GM18858 (cell line): ENCODE measurements around the gene KDM3B.
"Not testable (repeated sequence)": the region's sequence is repeated elsewhere in the genome, so short reads cannot be mapped to it uniquely, and the experiment has no call there.

ENCODE experiments used
- ATAC-seq: cut with Tn5 transposase; IDR thresholded peaks from one replicate; pipeline ENCODE4 v1.9.1; 2021; ENCODE audit not compliant: unreplicated experiment

The KDM3B gene, protein sequence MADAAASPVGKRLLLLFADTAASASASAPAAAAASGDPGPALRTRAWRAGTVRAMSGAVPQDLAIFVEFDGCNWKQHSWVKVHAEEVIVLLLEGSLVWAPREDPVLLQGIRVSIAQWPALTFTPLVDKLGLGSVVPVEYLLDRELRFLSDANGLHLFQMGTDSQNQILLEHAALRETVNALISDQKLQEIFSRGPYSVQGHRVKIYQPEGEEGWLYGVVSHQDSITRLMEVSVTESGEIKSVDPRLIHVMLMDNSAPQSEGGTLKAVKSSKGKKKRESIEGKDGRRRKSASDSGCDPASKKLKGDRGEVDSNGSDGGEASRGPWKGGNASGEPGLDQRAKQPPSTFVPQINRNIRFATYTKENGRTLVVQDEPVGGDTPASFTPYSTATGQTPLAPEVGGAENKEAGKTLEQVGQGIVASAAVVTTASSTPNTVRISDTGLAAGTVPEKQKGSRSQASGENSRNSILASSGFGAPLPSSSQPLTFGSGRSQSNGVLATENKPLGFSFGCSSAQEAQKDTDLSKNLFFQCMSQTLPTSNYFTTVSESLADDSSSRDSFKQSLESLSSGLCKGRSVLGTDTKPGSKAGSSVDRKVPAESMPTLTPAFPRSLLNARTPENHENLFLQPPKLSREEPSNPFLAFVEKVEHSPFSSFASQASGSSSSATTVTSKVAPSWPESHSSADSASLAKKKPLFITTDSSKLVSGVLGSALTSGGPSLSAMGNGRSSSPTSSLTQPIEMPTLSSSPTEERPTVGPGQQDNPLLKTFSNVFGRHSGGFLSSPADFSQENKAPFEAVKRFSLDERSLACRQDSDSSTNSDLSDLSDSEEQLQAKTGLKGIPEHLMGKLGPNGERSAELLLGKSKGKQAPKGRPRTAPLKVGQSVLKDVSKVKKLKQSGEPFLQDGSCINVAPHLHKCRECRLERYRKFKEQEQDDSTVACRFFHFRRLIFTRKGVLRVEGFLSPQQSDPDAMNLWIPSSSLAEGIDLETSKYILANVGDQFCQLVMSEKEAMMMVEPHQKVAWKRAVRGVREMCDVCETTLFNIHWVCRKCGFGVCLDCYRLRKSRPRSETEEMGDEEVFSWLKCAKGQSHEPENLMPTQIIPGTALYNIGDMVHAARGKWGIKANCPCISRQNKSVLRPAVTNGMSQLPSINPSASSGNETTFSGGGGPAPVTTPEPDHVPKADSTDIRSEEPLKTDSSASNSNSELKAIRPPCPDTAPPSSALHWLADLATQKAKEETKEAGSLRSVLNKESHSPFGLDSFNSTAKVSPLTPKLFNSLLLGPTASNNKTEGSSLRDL (N-terminal part only)

DNA sequence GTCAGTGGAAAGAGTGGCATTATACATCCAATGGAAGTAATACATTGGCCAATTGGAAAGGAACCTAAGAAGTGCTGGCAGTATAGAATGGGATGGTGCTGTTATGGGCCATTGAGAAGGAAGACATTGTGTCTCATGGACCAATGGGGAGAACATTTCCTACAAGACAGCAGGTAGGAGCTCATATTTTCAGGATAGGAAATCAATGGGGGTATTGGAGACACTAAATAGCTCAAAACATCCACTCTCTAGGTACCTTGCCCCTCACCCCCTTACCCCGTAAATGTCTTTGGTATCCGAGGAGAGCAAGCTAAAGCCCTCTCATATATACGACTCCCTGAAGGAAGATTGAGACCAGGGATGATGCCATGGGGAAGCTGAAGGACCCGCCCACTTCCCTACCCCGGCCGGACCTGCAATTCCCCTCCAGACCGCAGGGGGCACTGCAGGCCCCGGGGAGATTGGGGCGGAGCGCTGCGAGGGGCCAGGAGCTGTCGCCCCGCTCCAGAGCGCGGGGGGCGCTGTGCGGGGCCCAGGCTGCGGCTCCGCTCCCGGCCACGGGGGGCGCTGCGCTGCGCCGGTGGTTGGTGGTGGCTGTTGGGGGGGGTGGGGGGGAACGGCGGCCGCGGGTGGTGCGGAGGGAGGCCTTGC is at the start of gene KDM3B:
KDM3B (plus strand) TSS at position 615 of the 651 bp plus-strand sequence. CDS start 111 bp downstream, outside the sequence.
- ATAC-seq = no peak

DNA sequence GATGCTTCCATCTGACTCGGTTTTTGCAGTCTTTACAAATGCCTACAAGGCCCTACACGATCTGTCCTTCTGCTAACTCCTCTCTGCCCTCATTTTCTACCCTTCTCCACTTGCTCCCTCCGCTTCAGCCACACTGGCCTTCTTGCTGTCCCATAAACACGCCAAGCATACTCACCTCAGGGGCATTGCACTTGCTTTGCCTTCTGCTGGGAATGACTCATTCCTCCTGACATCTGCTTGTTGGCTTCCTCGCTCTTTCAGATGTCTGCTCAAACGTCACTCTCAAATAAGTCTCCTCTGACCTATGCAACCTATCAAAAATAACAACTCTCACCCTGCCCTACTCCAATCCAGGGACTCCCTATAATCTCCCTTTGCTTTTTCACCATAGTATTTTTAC is 49.1 kb upstream of the KDM3B start:
- no peak for ATAC-seq

GRCh38 chr5:138305797-138306196 is 46.7 kb upstream of the KDM3B start:
- ATAC-seq = no peak

- no peak for ATAC-seq
Measured at GRCh38 chr5:138315751-138316278, 36.7 kb upstream of the KDM3B start.

DNA sequence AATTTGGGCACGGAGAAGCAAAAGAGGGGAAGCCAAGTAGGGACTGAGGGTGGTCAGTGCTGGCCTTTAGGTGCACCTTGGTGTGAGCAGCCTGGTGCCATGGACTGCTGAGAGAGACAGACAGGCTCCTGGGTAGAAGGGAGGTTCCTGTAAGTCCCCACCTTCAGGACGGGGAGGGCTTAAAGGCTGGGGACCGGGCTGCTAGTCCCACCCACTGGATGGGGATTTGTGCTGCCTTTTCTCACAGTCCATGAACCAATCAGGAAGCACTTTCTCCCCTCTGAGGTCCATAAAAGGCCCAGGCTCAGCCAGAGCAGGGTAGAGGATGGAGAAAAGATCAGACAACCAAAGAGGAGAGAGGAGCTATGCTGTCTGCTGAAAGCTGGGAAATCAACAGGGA is 36.1 kb upstream of the KDM3B start:
- ATAC-seq = no peak

- not testable (repeated sequence) for ATAC-seq
Measured at GRCh38 chr5:138318211-138318610, 34.3 kb upstream of the KDM3B start.

DNA sequence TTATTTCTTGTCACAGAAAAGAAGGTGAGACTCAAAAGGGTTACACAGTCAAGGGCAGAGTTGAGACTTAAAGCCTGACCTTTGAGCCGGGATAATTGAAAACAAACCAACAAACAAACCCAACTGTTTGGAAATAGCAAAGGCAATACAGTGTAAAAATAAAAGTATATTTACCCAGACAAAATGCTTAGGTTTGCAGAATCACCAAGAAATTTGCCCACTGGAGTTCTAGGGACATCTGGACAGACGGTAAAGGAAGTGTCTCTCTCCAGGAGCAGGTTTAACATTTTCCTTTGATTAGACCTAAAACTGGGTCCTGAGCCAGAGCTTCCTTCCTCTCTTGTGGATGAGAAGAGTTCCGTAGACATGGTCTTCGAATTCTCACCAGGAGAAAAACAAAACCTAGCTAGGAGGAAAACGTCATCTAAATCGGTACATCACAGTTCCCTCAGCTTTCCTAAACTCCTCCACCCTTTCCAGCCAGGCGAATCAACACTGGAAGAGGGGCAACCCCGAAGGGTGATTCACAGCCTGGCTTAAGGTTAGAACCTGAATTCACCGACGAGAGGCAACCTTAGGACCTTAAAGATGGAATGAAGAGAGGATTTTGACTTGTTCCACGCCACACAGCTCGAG is 21.6 kb upstream of the KDM3B start:
- no peak for ATAC-seq

DNA sequence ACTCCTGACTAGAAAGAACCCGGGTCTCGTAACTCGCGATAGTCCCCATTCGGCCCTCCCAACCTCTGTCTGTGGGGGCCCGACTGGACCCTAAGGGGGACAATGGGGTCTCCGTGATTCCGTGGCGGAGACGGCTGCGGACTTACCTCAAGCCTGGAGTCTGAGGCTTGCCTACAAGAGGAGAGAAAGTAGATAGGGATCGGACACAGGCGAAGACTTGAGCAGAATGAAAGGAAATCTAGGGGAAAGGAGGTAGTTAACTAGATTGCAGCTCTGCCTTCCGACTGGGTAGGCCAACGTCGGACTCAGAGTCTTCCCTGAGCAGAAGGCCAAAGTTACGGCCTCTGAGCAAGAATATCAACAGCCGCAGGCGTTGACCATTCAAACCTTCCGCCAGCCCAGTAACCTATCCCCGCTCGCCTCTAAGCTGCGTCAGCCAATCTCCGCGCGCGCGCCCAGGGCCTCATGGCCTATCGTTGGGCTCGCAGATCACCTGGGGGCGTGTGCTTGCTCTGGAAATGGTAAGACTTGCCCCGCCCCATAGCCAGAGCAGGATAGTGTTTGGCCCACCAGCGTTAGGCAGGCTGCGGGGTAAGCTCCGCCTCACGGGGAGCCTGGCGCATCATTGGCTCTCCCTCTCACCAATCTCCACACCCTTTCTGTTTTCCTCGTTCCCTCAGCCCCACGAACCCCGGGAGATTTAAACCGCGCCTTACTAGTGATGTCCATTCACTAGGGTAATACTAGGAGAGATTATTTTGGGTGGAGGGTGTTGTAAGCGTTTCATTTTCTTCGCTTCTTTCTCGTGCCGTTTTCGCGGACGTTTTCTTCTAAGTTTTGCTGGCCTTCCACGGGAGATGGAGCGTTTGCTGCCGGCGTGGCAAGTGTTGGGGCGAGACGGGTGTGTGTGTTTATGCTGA is 20.8 kb upstream of the KDM3B start, which contains the start of gene CDC25C:
CDC25C (minus strand) TSS at position 356 of the 920 bp plus-strand sequence. CDS start 624 bp downstream, outside the sequence.
- peak; percentile 96 for ATAC-seq

- no peak for ATAC-seq
Measured at GRCh38 chr5:138334867-138335447, 17.5 kb upstream of the KDM3B start.

DNA sequence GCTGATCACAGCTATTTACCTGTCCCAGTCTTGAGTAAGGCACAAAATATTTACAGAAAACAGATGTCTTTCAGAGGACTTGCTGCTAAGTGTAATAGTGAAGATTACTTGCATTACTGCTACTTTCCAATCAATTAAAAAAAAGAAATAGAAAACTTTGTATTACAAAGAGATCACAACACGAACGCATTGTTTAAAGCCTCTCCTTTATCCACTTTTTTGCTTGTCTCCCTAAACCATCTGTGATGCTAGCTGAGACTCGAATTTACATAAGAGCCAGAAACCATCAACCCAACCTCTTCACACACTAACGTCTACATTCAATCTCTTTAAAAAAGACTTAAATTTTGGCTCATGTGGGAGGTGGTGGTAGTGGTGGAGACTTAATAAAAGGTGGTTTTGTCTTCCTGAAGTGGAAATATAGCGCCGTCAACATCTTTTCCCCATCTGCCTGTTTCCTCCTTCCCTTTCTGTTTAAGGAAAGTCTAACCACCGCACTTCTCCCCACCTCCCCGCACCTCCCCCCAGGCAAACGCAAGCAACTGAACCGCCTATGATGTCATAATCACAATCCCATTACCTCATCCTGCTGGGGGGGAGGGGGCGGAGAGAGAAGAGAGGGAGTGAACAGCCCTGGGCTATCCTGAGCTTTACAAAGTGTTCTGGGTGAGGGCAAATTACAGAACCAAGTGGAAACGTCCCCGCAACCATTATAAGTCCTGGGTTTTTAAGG is 15.4 kb upstream of the KDM3B start:
- ATAC-seq = peak; percentile 12

GRCh38 chr5:138337685-138338410 is 14.6 kb upstream of the KDM3B start, which contains the start of gene FAM53C:
Gene FAM53C (plus strand): TSS chr5:138338266. CDS start chr5:138341336, 3,070 bp downstream.
- peak; percentile 78 for ATAC-seq

GRCh38 chr5:138338411-138339090 is 13.9 kb upstream of the KDM3B start:
- no peak for ATAC-seq

DNA sequence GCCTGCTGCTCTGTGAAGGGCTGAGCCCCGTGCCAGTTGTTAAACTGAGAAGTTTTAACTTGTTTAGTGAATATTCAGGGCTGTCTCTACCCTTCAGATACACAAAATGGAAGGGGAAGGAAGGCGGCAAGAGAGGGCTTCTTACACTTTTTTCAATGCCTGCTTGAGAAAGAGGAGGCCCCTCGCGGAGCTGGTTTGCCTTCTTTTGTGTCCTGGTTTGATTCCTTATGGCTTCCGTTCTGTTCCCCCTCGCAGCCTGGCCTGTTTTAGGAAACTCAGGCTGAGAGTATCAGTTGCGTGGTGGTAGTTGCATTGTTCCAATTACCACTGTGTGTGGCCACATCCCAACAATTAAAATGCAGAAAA is 13.4 kb upstream of the KDM3B start:
- ATAC-seq = no peak

GRCh38 chr5:138339464-138339863 is 13.0 kb upstream of the KDM3B start:
- no peak for ATAC-seq

GRCh38 chr5:138340008-138340407 is 12.5 kb upstream of the KDM3B start:
- ATAC-seq = no peak

GRCh38 chr5:138344887-138345622 is 7.4 kb upstream of the KDM3B start:
- no peak for ATAC-seq
